Muscle layer of colon (tissue), 2 donors: Measurements from ENCODE around the gene LYSMD3.
"Not testable (repeated sequence)": the region's sequence is repeated elsewhere in the genome, so short reads cannot be mapped to it uniquely, and the experiment has no call there.

Experiments
- H3K27ac ChIP-seq: one replicate; pipeline ENCODE4 v1.7.0; 2013; ENCODE audit warnings: low read depth, mild to moderate bottlenecking, low read length, moderate library complexity
- H3K27me3 ChIP-seq, 2 donors: one replicate each; pipeline ENCODE4 v1.7.0; 2013; ENCODE audit warnings: low read length in 2 of 2, mild to moderate bottlenecking in 2 of 2; ENCODE audit not compliant: insufficient read depth in 2 of 2, control insufficient read depth in 1 of 2
- H3K36me3 ChIP-seq: one replicate; pipeline ENCODE4 v1.7.0; 2013; ENCODE audit warnings: mild to moderate bottlenecking, low read length; ENCODE audit not compliant: insufficient read depth
- H3K4me1 ChIP-seq: one replicate; pipeline ENCODE4 v1.7.0; 2013; ENCODE audit warnings: mild to moderate bottlenecking, low read length; ENCODE audit not compliant: insufficient read depth
- H3K4me3 ChIP-seq, 2 donors: one replicate each; pipeline ENCODE4 v1.7.0; 2013; ENCODE audit warnings: low read length in 2 of 2, low read depth in 1 of 2, mild to moderate bottlenecking in 1 of 2, moderate library complexity in 1 of 2
- H3K9ac ChIP-seq: one replicate; pipeline ENCODE4 v1.7.0; 2013; ENCODE audit warnings: low read length
- H3K9me3 ChIP-seq: one replicate; pipeline ENCODE4 v1.7.0; 2013; ENCODE audit warnings: mild to moderate bottlenecking, low read length
- donor health status: abdominal sarcoma.
- donor health status: Adenocarcinoma of cecum.

LYSMD3 gene

GRCh38 chr5:90529194-90529938 is at the start of gene LYSMD3:
Gene LYSMD3 (minus strand): TSS chr5:90529584. CDS start chr5:90525289, 4,295 bp downstream.
- Histone ChIP-seq H3K36me3 (no peaks in the 10 kb centered on the region), H3K9me3 (no peaks in the 10 kb centered on the region), H3K9ac (peak within 1 kb of the TSS; percentile 97), H3K4me1 (peaks cover 14% of the 10 kb centered on the region), H3K27ac (peak within 1 kb of the TSS; percentile 86), H3K27me3 (peaks cover 0 to 3% of the 10 kb centered on the region in 2 donors), H3K4me3 (peak within 1 kb of the TSS; percentile 53 to 86)

GRCh38 chr5:90576566-90576965 is 47.2 kb upstream of the LYSMD3 start:
- H3K27ac ChIP-seq, H3K9me3 ChIP-seq, H3K4me3 ChIP-seq, H3K36me3 ChIP-seq, H3K9ac ChIP-seq, H3K4me1 ChIP-seq, H3K27me3 ChIP-seq: not testable (repeated sequence)

DNA sequence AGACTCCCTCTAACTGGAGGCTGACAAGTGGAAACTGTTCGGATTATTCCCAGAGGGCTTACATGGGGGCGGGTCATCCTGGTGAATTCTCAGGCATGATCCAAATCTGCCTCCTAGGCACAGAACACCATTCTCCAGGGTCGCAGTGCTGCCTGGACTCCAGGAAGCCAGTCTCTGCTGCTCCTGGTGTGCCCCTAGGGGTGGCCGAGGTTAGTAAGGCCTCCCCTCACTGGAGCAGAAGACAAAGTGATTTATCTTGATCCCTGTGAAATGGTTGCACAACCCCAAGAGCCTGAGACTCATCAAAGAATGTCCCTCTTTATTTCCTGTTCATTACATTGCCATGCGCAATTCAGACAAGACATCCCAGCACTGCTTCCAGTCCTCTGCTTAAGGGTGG is 46.3 kb upstream of the LYSMD3 start:
- Histone ChIP-seq H3K4me3 (no peak overlapping the region), H3K36me3 (no peaks in the 10 kb centered on the region), H3K4me1 (no peaks in the 10 kb centered on the region), H3K9me3 (no peaks in the 10 kb centered on the region), H3K9ac (no peak overlapping the region), H3K27me3 (no peaks in the 10 kb centered on the region), H3K27ac (no peak overlapping the region)

DNA sequence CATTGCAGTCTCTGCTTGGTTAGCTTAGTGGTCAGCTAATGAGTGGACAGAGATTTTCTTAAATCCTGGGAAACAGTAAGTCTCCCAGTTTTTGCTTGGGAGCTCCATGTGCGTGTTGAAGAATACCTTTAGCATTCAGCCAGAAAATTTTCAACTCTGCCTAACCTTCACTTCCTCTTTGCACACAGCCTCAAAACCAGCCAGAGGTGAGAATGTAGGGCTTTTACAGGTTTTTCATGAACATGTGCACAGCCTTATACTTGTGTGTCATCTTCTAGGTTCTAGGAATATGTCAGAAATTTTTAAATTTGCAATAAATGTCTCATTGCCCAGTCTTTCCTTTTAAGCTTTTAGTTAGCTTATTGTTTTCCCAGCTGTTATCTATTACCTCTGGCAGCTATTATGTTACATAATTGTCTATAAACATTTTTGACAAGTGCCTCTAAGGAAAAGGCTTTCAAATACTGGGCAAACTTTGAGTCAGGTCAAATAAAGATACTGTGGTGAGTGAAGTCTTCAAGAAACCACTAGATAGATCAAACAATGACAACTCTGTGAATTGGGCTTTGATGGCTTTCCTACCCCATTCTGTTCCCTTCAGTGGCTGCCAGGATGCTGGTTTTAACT is 41.9 kb upstream of the LYSMD3 start:
- Histone ChIP-seq H3K36me3 (no peaks in the 10 kb centered on the region), H3K9me3 (no peaks in the 10 kb centered on the region), H3K9ac (no peak overlapping the region), H3K27ac (no peak overlapping the region), H3K4me3 (no peak overlapping the region), H3K27me3 (no peaks in the 10 kb centered on the region), H3K4me1 (no peaks in the 10 kb centered on the region)

DNA sequence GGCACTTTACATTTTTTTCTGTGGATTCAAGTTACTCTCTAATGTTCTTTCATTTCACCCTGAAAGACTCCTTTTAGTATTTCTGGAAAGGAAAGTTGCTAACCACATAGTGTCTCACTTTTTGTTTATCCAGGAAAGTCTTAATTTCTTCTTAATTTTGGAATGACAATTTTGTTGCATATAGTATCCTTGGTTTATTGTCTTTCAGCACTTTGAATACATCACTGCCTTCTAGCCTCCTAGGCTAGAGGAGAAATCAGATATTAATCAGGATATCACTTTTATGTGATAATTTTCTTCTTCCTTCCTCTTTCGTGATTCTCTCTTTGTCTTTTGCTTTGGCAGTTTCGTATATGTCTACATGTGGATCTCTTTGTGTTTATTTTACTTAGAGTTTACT is 40.6 kb upstream of the LYSMD3 start:
- Histone ChIP-seq H3K27me3 (no peaks in the 10 kb centered on the region), H3K4me3 (no peak overlapping the region), H3K36me3 (no peaks in the 10 kb centered on the region), H3K9me3 (no peaks in the 10 kb centered on the region), H3K27ac (no peak overlapping the region), H3K4me1 (no peaks in the 10 kb centered on the region), H3K9ac (no peak overlapping the region)

GRCh38 chr5:90569084-90569483 is 39.7 kb upstream of the LYSMD3 start:
- no peak overlapping the region for H3K27ac ChIP-seq

GRCh38 chr5:90565491-90565890 is 36.1 kb upstream of the LYSMD3 start:
- Histone ChIP-seq H3K4me3 (no peak overlapping the region), H3K27me3 (peaks cover 0 to 6% of the 10 kb centered on the region in 2 donors), H3K36me3 (no peaks in the 10 kb centered on the region), H3K9me3 (no peaks in the 10 kb centered on the region), H3K4me1 (no peaks in the 10 kb centered on the region), H3K9ac (no peak overlapping the region), H3K27ac (no peak overlapping the region)

More at GRCh38 chr5:90569084-90569483, 39.7 kb upstream of the LYSMD3 start:
- Histone ChIP-seq H3K36me3 (no peaks in the 10 kb centered on the region), H3K27me3 (no peaks in the 10 kb centered on the region), H3K4me1 (no peaks in the 10 kb centered on the region), H3K9ac (no peak overlapping the region), H3K9me3 (no peaks in the 10 kb centered on the region), H3K4me3 (no peak overlapping the region)

- Histone ChIP-seq H3K36me3 (no peaks in the 10 kb centered on the region), H3K9ac (no peak overlapping the region), H3K4me3 (no peak overlapping the region), H3K27me3 (peaks cover 11 to 17% of the 10 kb centered on the region in 2 donors), H3K27ac (no peak overlapping the region), H3K9me3 (no peaks in the 10 kb centered on the region), H3K4me1 (peaks cover 10% of the 10 kb centered on the region)
Observed at GRCh38 chr5:90563108-90563507, 33.7 kb upstream of the LYSMD3 start.

GRCh38 chr5:90562341-90562740 is 33.0 kb upstream of the LYSMD3 start:
- peaks cover 19 to 25% of the 10 kb centered on the region in 2 donors for H3K27me3 ChIP-seq
- H3K9me3 ChIP-seq: no peaks in the 10 kb centered on the region
- H3K9ac ChIP-seq: no peak overlapping the region
- peaks cover 13% of the 10 kb centered on the region for H3K4me1 ChIP-seq
- H3K36me3 ChIP-seq: no peaks in the 10 kb centered on the region
- no peak overlapping the region for H3K4me3 ChIP-seq
- H3K27ac ChIP-seq: no peak overlapping the region

GRCh38 chr5:90561766-90562165 is 32.4 kb upstream of the LYSMD3 start:
- no peak overlapping the region for H3K9ac ChIP-seq
- H3K36me3 ChIP-seq: no peaks in the 10 kb centered on the region
- H3K4me1 ChIP-seq: peaks cover 13% of the 10 kb centered on the region
- H3K4me3 ChIP-seq: no peak overlapping the region
- no peak overlapping the region for H3K27ac ChIP-seq
- H3K9me3 ChIP-seq: no peaks in the 10 kb centered on the region
- H3K27me3 ChIP-seq: peaks cover 22 to 31% of the 10 kb centered on the region in 2 donors

DNA sequence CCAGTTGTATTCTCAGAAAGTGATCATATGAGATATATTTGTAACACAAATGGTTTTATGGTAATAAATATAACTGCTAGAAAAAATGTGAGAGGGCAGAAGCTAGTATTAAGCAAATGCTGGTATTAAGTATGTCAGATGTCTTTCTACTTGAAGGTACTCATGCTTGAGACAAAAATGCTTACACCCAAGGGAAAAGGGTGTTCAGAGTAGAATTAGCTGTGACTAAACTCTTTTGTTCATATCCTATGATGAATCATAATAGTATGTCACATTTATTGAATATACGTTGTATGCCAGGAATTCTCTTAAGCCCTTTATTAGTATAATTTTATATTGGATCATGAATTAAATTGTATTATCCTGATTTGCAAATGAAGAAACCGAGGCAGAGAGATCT is 31.4 kb upstream of the LYSMD3 start:
- Histone ChIP-seq H3K27me3 (peaks cover 22 to 31% of the 10 kb centered on the region in 2 donors), H3K4me1 (peaks cover 13% of the 10 kb centered on the region), H3K36me3 (no peaks in the 10 kb centered on the region), H3K4me3 (no peak overlapping the region), H3K27ac (no peak overlapping the region), H3K9me3 (no peaks in the 10 kb centered on the region), H3K9ac (no peak overlapping the region)
